GM19372 (cell line): Measurements from ENCODE around the gene SPATA7.

Source experiments
- ATAC-seq: cut with Tn5 transposase; IDR thresholded peaks from one replicate; pipeline ENCODE4 v1.9.1; 2021; ENCODE audit warnings: mild to moderate bottlenecking, low read depth, moderate library complexity; ENCODE audit not compliant: unreplicated experiment

SPATA7 gene

GRCh38 chr14:88411039-88411438 is 25.6 kb downstream of the SPATA7 start:
- no peak for ATAC-seq

- no peak for ATAC-seq
These were observed 32.1 kb downstream of the SPATA7 start for GRCh38 chr14:88417594-88417993.

GRCh38 chr14:88420187-88420586 is 34.7 kb downstream of the SPATA7 start:
- no peak for ATAC-seq

- no peak for ATAC-seq
These were observed 35.8 kb downstream of the SPATA7 start for GRCh38 chr14:88421286-88421685.

DNA sequence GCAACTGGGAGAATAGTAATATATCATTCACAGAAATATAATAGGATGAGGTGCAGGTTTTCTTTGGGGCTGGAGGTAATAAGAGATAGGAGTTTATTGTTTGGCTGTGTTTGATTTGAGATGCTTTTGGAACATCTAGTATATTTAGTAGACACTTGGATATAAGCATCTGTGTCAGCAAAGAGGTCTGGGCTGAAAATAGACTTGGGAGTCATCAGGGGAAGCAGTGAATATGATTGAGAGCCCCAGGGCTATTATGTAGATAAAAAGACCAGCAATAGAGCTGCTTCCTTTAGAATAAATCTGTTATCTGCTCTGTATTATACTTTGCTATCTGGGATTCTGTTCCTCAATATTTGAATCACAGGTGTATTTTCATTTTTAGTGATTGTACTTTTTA is 36.6 kb downstream of the SPATA7 start:
- no peak for ATAC-seq

- no peak for ATAC-seq
These were observed 37.6 kb downstream of the SPATA7 start for GRCh38 chr14:88422919-88423650.

GRCh38 chr14:88424573-88424972 is 39.1 kb downstream of the SPATA7 start:
- ATAC-seq: no peak

DNA sequence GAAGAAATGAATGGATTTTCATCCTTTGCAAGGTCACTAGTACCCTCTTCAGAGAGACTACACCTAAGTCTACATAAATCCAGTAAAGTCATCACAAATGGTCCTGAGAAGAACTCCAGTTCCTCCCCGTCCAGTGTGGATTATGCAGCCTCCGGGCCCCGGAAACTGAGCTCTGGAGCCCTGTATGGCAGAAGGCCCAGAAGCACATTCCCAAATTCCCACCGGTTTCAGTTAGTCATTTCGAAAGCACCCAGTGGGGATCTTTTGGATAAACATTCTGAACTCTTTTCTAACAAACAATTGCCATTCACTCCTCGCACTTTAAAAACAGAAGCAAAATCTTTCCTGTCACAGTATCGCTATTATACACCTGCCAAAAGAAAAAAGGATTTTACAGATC is 40.8 kb downstream of the SPATA7 start:
- ATAC-seq: no peak

DNA sequence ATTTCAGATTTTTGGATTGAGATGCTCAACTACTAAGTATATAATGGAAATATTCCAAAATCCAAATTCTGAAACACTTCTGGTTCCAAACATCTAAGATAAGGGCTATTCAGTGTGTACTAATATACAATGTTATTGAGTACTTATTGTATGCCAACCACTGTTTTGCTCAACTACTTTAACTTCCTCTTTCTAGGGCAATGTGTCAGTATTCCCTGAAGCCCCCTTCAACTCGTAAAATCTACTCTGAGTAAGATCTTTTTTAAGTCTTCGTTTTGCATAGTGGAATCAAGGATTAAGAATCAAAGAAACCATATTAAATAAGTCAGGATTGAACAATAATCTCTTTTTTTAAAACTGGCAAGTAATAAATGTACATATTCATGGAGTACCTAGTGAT is 45.5 kb downstream of the SPATA7 start:
- no peak for ATAC-seq

DNA sequence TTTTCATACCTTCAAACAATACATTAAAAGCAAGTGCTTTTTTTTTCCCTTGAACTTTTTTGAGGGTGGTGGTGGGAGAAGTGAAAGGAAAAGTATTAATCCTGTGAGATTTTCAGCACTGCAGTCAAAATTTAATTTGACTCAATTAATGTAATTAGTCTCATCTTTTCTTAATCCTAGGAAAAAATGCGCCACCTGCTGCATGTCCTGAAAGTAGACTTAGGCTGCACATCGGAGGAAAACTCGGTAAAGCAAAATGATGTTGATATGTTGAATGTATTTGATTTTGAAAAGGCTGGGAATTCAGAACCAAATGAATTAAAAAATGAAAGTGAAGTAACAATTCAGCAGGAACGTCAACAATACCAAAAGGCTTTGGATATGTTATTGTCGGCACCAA is 52.2 kb downstream of the SPATA7 start:
- ATAC-seq: no peak

DNA sequence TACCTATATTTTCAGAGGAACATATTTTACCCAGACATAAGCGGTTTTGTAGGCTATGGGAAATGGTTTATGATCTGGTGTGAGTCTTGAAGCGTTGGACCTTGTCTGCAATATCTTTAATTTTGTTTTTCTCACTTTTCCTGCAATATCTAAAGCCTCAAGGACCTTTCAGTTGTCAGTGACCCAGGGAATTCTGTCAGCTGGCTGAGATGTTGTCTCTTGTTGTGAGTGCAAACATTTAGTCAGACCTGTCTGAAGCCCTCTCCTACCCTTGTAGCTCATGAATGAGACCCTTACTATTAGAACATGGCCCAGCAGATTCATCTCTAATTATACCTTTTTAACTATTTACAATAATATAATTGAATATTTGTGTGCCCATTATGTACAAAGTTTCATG is 53.6 kb downstream of the SPATA7 start:
- no peak for ATAC-seq

DNA sequence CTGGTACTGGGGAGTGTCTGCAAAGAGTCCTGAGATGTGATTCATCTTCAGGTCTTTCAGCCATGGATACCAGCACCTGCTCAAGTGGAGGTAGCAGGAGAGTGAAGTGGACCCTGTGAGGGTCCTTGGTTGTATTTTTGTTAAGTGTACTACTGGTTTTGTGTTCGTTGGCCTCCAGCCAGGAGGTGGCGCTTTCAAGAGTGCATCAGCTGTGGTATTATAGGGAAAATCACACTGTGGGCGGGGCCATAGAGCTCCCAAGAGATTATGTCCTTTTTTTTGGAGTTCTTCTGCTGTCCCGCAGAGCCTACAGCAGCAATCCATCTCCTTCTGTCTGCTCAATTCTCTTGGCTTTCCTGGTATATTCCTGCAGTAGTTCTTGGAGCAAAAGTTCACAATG is 66.8 kb downstream of the SPATA7 start:
- ATAC-seq: no peak

DNA sequence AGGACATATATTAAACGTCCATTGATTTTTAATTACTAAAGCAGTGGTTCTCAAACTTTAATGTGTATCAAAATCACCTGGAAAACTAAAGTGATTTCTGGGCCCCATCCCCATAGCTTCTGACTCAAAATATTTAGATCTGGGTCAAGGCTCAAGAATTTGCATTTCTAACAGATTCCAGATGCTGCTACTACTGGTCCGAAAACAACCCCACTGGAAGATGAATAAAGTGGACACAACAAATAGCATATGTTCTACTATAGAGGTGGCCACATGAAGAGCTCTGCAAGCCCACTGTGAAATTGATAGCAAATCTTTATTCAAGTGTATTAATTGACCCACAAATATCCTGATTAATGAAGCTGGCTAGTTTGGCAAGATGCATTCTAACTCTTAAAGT is 69.4 kb downstream of the SPATA7 start:
- no peak for ATAC-seq

DNA sequence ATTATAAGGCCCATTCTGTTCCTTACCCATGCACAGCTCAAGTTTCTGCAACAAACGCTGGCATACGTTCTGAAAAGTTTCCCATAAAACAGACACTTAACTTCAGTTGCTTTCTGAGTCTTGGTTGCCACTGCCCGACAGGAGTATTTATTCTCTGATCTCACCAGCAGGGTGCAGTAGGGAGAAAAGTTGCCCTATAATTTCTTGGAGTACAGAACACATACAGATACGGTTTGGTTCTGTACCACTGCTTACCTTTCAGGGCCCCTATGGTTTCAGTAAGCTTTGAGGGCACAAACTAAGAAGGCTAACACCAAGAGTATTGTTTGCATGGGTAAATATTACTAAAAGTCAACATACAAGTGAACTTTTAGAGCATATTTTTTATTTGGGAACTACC is 77.9 kb downstream of the SPATA7 start:
- no peak for ATAC-seq

DNA sequence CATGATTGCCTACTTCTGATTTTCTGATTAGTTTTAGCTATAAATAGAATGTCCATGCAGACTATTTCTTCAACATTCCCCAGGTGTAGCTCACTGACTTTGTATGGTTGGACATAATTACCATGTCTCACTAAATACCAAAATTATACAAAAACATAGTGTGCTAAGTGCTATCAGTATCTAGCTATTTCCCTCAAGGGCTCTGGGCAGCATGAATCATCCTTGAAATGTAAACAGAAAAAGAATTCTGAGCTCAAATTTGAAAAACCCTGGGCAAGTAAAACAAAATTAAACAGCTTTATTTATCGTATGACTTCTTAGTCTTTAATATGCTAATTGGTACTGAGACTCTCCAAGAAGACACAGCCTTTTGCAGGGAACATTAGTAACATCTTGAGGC is 82.9 kb downstream of the SPATA7 start:
- ATAC-seq: no peak

DNA sequence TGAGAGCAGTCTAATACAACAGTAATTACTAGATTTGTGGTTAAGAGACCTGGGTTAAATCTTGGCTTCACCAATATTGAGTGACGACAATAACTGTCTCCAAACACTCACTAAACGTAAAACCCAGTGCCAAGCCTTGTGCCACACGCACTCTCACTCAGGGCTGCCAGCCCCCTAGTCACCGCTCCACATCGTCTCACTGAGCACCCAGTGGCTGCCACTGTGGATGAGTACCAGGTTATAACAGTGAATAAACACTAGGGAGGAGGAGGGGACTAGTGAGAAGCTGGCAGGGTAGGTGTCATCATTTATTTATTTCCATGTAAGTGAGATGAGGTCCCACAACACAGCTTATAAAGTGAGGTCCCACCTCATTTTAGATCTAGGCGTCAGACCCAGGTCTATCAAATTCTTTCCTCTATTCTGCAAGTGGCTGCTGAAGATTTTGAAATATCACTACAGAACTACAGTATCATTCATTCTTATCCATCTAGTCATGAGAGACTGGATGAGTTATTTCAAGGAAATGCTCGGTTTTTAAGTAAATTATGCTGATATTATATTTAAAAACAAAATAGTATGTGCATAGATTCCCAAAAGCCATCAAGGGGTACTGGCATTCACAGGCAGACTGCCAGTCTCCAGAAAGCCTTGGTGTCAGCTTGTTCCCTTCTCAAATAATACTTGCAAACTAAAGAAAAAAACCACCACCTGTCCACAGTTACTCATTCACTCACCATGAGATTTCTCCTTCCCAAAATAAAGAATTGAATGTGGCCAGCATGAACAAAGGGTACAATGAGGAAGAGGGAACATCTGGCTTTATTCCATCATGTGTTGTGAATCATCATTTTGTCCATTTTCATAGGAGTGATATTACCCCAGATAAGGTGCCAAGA is 85.3 kb downstream of the SPATA7 start:
- no peak for ATAC-seq

DNA sequence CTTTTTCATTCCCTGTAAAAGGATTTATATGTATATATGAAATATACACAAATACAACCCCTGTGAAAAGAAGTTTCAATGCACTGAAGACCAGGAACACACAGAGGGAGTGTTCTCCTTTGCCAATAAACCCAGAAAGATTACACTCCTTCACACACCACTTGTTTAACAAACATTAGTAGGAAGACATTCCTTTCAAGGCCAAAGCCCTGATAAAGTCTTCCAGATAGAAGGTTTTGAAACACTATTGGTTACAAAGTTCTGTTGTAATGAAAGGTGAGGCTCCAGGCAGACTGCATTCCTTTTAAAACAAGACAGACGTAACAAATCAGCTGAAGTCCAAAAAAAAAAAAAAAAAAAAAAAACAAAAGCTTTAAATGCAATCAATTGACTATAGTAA is 88.3 kb downstream of the SPATA7 start:
- ATAC-seq: no peak

- no peak for ATAC-seq
These were observed 90.8 kb downstream of the SPATA7 start for GRCh38 chr14:88476214-88476774.

- no peak for ATAC-seq
These were observed 91.4 kb downstream of the SPATA7 start for GRCh38 chr14:88476825-88477224.

GRCh38 chr14:88477513-88478250 is 92.2 kb downstream of the SPATA7 start:
- ATAC-seq: no peak

DNA sequence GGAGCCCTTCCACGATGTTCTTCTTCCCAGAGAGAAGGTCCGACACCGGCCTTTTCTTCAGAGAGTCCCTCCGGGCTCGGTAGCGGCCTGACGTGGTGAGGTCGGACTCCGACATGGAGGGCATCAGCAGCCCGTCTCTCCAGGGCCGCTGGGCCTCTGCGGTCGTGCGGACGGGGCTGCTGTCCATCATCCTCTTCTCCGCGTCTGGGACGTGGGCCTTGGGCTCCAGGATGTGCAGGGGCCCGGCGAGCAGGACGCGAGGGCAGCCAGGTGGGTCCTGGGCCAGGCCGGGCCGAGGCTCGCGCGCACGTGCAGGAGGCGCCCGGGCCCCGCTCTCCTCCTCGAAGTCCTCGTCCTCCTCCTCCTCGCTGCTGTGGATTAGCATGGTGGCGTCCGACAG is 93.5 kb downstream of the SPATA7 start:
- no peak for ATAC-seq
